Liver (tissue), 3 donors: ENCODE data around the gene NTF4.

Experiments used
- CTCF ChIP-seq: fragments of 150-350 bp; IDR thresholded peaks from 2 replicates; pipeline ENCODE4 v1.5.1; 2017; ENCODE audit warnings: improper control_type of control experiment, low read depth, low read length; ENCODE audit not compliant: missing input control
- FOXA2 ChIP-seq: IDR thresholded peaks from 2 replicates; pipeline ENCODE4 v1.6.1; 2016; ENCODE audit warnings: antibody characterized with exemption
- JUND ChIP-seq, 2 donors: IDR thresholded peaks; 2 replicates each; pipeline ENCODE4 v1.6.1; 2016; ENCODE audit warnings: antibody characterized with exemption in 2 of 2
- MAX ChIP-seq: IDR thresholded peaks from 2 replicates; pipeline ENCODE4 v1.6.1; 2016; ENCODE audit warnings: antibody characterized with exemption
- REST ChIP-seq: IDR thresholded peaks from 2 replicates; pipeline ENCODE4 v1.6.1; 2016; ENCODE audit warnings: antibody characterized with exemption, mild to moderate bottlenecking
- SP1 ChIP-seq: IDR thresholded peaks from 2 replicates; pipeline ENCODE4 v1.6.1; 2018; ENCODE audit warnings: antibody characterized with exemption, mild to moderate bottlenecking
- donor health status: healthy.
- donor health status: healthy.

GRCh38 chr19:49056101-49056901 lies 8.3 kb downstream of the NTF4 start:
- TF ChIP-seq CTCF (no peak), SP1 (no peak), REST (no peak), MAX (no peak), JUND (IDR thresholded peaks at IDR 0.05) (no peak), FOXA2 (no peak)
